IMR-90 (cell line): Measurements from ENCODE around the gene TNFRSF4.

Source experiments
- BHLHE40 ChIP-seq: fragments of 150-350 bp; IDR thresholded peaks from 2 replicates; pipeline ENCODE4 v1.6.1; 2016; ENCODE audit warnings: mild to moderate bottlenecking, low read depth, low read length
- CEBPB ChIP-seq: IDR thresholded peaks from 2 replicates; pipeline ENCODE4 v1.6.1; 2012; ENCODE audit warnings: low read depth, low read length, improper control_type of control experiment
- CHD1 ChIP-seq: IDR thresholded peaks from 2 replicates; pipeline ENCODE4 v1.6.1; 2012; ENCODE audit warnings: low read depth, low read length, improper control_type of control experiment
- CTCF ChIP-seq: conservative IDR thresholded peaks from 2 replicates; pipeline ENCODE4 v1.5.1; 2012; ENCODE audit warnings: mild to moderate bottlenecking, low read depth, low read length, improper control_type of control experiment
- ELK1 ChIP-seq: fragments of 150-350 bp; IDR thresholded peaks from 2 replicates; pipeline ENCODE4 v1.6.1; 2016; ENCODE audit warnings: low read depth, mild to moderate bottlenecking, low read length, moderate library complexity, borderline replicate concordance
- FOS ChIP-seq: fragments of 150-350 bp; IDR thresholded peaks from 2 replicates; pipeline ENCODE4 v1.6.1; 2016; ENCODE audit warnings: low read depth, low read length
- MAZ ChIP-seq: IDR thresholded peaks from 2 replicates; pipeline ENCODE4 v1.6.1; 2012; ENCODE audit warnings: low read depth, mild to moderate bottlenecking, low read length, improper control_type of control experiment, moderate library complexity, borderline replicate concordance
- NFE2L2 ChIP-seq: fragments of 150-350 bp; IDR thresholded peaks from 2 replicates; pipeline ENCODE4 v1.6.1; 2016; ENCODE audit warnings: low read depth, mild to moderate bottlenecking, low read length
- POLR2A ChIP-seq: IDR thresholded peaks from 2 replicates; pipeline ENCODE4 v1.6.1; 2012; ENCODE audit warnings: mild to moderate bottlenecking, low read depth, low read length
- RAD21 ChIP-seq: IDR thresholded peaks from 2 replicates; pipeline ENCODE4 v1.6.1; 2012; ENCODE audit warnings: low read length, improper control_type of control experiment
- RCOR1 ChIP-seq: IDR thresholded peaks from 2 replicates; pipeline ENCODE4 v1.6.1; 2012; ENCODE audit warnings: mild to moderate bottlenecking, low read length, improper control_type of control experiment; ENCODE audit not compliant: insufficient replicate concordance
- RFX5 ChIP-seq: IDR thresholded peaks from 2 replicates; pipeline ENCODE4 v1.8.0; 2012; ENCODE audit warnings: low read depth, mild to moderate bottlenecking, low read length, moderate library complexity
- SMC3 ChIP-seq: fragments of 150-350 bp; IDR thresholded peaks from 2 replicates; pipeline ENCODE4 v1.6.1; 2016; ENCODE audit warnings: low read depth, mild to moderate bottlenecking, antibody characterized with exemption, low read length, moderate library complexity
- USF2 ChIP-seq: fragments of 150-350 bp; IDR thresholded peaks from 2 replicates; pipeline ENCODE4 v1.6.1; 2017; ENCODE audit warnings: mild to moderate bottlenecking, antibody characterized with exemption, low read length, low read depth

- TF ChIP-seq CTCF (no peak), BHLHE40 (no peak), RCOR1 (no peak), POLR2A (no peak), USF2 (no peak), RFX5 (no peak), NFE2L2 (no peak), SMC3 (no peak), FOS (no peak), RAD21 (no peak), CEBPB (no peak), ELK1 (no peak), CHD1 (no peak), MAZ (no peak)
Measured at GRCh38 chr1:1182491-1183220, 31.3 kb downstream of the TNFRSF4 start.
